ENCODE results near the gene PRSS36.
"Not testable (repeated sequence)": the region's sequence is repeated elsewhere in the genome, so short reads cannot be mapped to it uniquely, and the experiment has no call there.

The PRSS36 gene

DNA sequence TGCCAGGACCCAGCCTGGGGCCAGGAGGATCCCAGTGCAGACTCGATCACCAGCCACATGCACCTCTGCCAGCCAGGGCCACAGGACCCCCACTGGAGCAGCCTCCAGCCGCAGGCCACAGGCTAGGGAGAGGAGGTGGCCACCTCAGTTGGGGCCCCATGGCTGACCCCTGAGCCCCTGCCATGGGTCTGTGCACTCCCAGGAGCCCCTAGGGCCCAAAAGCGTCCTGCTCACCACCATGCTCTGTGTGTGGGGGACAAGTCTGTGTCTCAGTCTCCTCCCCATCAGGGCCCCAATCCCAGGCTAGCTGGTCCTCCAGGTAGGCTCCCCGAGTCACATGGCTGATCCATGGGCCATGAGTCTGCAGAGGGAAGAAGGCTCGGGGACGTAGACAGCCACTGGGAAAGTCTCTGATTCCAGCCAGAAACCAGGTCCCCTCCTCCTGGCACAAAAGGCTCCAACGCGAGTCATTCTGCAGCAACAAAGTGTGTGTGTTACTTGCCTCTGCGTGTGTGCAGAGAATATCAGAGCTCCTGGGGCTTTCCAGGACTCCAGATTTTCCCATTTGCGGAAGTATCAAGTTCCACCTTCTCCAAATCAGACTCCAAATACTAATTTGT lies 8.3 kb downstream of the PRSS36 start:
- DNase-seq = no peak

DNA sequence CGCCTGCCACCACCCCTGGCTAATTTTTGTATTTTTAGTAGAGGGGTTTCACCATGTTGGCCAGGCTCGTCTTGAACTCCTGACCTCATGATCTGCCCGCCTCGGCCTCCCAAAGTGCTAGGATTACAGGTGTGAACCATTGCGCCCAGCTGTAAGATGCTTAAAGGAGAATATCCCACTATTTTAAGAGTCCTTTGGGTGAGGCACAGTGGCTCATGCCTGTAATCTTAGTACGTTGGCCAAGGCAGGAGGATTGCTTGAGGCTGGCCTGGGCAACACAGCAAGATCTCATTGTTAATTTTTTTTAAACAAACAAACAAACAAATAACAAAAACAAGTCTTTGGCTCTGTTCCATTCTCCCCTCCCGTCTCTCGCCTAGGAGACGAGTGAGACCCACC lies 8.8 kb downstream of the PRSS36 start:
- DNase-seq = not testable (repeated sequence)

DNA sequence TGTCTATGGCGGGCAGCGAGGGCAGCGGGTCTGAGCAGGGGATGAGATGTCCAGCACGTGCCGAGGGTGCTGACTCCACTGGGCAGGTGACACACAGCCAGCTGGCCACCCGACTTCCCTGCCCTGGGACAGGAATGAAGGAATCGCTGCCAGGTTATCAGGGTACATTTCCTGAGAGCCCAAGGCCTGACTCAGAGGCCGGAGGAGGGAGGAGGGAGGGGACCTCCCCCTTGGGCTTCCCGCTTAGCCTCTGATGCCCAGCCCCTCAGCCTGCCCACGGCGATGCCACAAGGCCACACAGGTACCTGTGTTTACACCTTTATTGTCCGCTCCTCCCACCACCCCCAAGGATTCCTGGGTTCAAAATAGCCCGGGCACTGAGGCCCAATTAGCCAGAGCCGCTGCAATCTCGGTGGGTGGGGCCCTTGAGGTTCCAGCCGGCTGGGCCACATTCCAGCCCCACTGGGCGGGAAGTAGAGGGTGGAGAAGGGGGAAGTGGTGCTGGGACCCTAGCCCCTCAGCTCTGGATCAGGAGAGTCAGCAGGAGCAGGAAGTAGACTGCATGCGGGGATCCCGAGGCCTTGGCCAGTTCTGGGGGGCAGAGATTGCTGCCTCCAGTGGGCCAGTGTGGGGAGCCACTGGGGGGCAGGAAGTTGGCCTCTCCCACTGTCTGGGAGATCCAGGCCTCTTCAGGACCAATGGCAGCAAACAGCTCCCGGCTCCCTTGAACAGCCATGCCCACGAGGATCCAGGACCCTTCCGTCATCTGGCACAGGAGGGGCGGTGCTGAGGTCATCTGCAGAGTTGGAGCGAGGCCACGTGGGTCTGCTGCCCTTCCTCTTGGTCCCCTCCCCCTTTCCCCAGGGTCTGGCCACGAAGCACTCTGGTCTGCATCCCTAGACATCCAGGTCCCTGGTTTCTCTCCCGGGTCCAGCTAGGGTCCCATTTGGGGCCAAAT lies 11.0 kb downstream of the PRSS36 start:
- DNase-seq = no peak

DNA sequence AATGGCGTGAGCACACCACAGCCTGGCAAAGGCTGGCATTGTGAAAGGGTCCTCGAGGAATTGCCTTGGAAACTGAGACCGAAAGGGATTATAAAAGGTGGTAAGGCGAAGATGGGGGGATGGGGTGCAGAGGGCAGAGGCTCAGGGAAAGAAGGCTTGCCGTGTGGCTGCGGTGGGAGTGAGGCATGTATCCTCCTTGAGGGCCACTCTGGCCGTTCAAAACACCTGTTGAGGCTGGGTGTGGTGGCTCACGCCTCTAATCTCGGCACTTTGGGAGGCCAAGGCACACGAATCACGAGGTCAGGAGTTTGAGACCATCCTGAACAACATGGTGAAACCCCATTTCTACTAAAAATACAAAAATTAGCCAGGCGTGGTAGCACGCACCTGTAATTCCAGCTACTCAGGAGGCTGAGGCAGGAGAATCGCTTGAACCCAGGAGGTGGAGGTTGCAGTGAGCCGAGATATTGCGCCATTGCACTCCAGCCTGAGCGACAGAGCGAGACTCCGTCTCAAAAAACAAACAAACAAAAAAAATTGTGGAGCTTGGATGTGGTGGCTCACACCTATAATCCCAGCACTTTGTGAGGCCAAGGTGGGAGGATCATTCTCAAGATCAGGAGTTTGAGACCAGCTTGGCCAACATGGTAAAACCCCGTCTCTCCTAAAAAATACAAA lies 12.9 kb downstream of the PRSS36 start:
- not testable (repeated sequence) for DNase-seq

DNA sequence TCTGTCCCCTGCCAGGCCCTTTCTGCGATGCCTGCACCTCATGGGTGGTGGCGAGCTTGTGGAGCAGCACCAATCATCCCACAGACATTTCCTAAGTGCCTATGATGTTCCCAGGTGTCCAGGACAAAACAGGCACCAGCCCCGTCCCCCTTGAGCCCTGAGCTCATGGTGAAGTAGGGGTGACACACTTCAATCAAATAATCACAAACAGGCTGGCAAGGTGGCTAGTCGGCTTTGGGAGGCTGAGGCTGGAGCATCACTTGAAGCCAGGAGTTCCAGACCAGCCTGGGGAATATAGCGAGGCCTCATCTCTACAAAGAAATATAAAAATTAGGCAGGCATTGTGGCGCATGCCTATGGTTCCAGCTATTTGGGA lies 13.6 kb downstream of the PRSS36 start:
- DNase-seq = no peak

DNA sequence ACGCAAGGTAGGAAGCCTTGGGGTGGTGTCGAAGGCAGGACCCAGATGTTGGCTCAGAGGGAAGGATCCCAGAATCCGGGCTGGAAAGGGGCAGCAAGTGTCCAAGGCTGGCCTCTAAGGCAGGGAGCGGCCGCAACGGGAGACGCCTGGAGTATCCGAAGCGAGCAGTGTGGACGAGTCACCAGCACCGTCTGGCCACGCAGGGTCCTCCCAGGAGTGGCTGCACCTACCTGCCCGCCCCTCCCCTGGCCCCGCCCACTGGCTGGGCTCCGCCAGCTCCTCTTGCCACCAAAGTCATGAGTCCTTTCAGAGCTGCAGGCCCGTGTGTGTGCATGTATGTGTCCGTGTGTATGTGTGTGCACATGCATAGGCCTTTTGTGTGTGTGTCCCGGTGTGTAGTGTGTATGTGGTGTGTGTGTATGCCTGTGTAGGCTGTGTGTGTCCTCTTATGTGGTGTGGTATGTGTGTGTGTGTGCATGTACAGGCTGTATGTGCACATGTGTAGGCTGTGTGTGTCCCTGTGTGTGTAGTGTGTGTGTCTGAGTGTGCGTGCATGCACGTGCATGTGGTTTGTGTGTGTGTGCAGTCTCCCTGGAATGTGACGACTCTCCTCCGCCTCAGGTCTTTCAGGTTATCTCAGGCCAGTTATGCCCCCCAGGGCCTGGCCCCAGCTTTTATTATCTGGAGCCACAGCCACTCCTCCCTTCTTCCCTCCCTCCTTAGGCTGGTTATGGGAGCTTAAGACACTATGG lies 14.2 kb downstream of the PRSS36 start, which contains the start of gene PRSS8:
Gene PRSS8, minus strand, starts transcription at position 193 of the 752 bp plus-strand sequence. CDS start 229 bp downstream, outside the sequence.
- no peak for DNase-seq

DNA sequence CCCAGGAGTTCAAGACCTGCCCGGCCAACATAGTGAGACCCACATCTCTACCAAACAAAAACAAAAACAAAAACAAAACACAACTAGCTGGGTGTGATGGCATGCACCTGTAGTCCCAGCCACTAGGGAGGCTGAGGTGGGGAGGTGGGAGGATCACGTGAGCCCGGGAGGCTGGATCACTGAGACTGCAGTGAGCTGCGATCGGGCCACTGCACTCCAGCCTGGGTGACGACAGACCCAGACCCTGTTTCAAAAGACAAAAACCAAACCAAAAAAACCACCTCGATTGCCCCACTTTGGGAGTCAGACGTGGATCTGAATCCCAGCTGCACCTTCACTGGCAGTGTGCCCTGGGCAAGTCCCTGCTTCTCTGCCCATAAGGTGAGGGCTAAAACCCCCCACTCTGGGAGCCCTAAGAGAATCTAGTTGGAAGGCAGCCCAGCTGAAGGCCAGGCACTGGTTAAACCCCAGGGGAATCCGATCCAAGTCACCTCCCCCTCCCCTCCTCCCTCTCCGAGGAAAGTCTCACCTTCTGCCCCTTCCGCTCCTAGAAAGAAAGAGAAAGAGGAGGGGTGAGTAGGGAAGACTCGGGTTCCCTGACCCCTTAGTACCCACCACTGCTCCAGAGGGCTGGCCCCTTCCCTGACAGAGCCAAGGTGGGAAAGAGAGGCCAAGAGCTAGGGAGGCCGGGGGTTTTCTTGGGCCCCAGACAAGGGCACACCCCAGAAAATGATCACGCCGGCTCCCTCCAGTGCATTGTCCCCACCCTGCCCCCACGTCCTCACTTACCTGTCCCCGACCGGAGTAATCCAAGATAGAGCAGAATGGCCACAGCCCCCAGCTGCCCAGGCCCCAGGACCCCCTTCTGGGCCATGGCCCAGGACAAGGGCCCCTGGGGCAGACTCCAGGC lies 15.0 kb downstream of the PRSS36 start:
- no peak for DNase-seq

DNA sequence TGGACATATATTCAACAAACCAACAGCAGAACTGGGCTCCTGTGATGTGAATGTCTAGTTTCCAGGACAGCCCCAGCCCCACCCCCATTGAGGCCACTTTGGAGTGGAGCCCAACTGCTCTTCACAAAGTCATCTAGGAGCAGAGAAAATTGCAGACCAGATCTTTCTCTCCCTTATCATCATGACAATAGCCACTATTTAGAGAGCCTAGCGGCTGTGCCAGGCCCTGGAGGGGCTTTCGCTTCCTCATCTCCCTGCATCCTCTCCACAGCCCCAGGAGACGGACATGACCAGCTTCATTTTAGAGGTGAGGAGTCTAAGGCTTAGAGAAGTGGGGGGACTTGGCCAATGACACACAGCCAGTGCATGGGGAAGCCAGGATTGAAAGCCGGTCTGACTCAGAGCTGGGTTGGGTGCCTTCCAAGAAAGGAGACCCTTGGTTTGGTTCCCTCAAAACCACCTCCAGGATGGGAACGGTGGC lies 15.7 kb downstream of the PRSS36 start:
- no peak for DNase-seq

DNA sequence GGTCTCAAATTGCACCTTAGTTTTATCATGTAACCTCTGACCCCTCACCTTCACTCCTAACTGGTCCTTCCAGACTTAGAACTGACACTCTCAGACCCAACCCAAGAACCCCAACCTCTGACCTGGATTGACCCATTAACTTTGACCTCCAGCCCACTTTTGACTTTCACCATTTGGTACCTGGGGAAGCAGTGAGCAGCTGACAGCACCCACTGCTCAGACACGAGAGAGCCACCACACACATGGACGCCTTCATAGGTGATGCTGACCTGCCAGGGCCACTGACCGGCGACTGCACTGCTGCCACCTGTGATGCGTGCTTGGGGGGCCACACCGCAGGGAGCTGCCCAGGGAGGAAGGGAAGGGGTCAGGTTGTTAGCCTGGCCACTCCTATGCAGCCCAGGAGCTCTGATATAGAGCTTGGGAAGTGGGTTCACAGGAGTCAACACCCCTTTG lies 16.8 kb downstream of the PRSS36 start:
- no peak for DNase-seq

DNA sequence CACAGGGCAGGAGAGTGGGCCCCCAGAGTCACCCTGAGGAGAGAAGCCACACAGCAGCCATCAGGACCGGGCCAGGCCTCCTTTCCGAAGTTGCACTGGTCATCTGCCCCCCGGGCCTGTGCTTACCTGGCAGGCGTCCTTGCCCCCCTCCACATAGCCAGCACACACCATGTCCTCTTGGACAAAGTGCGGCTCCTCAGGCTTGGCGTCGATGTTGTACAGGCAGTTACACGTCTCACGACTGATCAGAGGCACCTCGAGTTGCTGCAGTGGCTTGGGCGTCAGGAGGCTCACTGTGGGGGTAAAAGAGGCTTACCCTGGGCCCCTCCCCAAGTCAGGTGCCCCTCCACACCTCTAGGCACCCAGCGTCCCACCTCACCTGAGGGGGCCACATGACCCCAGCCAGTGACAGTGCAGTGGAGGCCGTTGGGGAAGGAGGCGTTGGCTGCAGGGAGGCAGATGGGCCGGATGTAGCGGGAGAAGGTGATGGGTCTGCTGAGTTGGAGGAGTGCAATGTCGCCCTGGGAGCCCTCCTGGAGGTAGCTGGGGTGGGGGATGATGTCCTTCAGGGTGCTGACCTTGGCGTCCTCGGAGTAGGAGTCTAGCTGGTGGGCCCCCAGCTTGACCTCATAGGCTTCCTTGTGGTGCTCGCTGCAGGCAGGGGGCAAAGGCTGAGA lies 17.4 kb downstream of the PRSS36 start:
- no peak for DNase-seq

DNA sequence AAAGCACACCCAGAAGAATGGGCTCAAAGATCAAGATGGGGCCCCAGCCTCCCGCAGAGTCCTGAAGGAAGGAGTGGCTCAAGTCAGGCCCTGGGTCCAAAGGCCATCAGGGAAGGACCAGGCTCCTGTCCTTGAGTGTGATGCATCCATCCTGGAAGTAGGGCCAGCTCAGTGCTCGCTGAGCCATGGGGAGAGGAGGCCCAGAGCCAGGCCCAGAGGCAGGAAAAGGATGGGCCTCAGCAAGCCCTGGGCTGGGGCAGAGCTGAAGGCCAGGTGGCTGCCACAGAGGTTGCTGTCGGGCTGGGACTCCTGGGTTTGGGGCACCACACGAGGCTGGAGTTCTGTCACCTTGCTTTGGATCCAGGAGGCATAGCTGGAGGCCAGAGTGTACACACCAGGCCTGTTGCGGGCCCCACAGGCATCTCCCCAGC lies 18.0 kb downstream of the PRSS36 start:
- DNase-seq = no peak

DNA sequence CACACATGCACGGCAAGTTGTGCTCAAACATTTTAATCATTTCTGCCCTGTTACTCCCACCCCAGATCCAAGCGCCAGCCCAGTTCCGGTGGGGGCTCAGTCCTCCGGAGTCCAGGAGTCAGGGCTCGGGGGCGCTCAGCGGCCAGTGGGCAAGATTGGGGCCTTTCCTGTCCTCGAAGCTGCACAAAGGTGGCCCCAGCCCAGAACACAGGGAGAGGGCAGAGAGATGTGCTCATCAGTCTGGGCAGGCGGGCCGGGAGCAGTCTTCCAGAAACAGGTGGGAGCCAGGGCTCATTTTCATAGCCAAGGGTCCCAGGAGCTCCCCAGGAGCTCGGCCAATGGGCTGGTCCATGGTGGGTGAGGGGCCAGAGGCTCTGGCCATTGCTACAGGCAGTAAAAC lies 18.4 kb downstream of the PRSS36 start:
- DNase-seq = no peak

DNA sequence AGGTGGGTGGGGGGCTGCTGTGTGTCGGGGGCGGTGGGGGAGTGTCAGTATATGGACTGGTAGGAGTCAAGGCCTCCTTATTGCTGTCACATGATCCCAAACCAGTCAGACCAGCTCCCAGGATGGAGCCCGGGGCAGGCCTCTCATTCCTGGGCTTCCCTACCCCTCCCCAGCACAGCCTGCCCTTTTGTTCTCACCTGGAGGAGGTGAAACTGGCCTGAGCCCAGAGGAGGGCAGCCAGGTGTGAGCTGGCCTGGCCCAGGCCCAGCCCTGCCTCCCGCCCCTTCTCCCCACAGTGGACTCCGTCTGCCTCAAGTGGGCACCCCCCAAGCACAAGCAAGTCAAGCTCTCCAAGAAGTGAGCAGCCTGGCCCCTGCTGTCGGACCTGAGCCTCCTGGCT lies 19.0 kb downstream of the PRSS36 start:
- no peak for DNase-seq

DNA sequence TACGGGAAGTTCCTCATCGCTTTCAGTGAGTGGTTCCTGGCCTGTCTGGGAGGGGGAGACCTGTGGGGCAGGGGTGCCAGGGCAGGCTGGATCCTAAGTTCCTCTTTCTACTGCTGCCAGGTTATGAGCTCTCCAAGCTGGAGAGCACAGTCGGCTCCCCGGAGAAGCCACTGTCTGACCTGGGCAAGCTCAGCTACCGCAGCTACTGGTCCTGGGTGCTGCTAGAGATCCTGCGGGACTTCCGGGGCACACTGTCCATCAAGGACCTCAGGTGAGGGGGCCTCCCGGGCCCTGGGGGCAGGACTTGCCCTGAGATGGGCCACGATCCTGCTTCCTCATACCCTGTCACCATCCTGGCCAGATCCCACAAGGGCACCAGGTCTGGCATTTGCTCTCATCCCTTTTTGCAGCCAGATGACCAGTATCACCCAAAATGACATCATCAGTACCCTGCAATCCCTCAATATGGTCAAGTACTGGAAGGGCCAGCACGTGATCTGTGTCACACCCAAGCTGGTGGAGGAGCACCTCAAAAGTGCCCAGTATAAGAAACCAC lies 19.5 kb downstream of the PRSS36 start:
- DNase-seq = no peak

DNA sequence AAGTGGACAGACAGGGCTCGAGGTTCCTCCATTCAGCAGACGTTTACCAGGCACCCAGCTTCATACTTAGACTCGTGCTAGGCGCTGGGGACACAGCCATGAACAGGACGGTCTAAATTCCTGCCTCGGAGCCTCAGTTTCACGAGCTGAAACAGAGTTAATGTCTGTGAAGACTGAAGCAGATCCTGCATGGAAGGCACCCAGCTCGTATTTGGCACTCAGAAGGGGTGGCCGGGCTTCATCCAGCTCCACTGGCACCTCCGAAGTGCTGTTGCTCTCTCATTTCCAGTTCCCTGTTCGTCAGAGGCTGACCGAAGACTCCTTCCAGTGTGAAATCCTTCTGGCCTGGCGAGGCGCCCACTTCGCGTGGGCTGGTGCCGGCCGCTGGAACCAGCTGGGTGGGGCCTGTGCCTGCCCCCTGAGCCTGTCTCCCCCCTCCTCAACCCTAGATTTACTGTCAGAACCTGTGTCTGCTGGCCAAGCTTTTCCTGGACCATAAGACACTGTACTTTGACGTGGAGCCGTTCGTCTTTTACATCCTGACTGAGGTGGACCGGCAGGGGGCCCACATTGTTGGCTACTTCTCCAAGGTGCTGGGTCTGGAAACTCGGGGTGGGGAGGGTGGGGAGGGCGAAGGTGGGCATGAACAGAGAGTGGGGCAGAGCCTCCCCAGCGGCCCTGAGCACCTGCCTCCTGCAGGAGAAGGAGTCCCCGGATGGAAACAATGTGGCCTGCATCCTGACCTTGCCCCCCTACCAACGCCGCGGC lies 20.1 kb downstream of the PRSS36 start:
- DNase-seq = no peak

DNA sequence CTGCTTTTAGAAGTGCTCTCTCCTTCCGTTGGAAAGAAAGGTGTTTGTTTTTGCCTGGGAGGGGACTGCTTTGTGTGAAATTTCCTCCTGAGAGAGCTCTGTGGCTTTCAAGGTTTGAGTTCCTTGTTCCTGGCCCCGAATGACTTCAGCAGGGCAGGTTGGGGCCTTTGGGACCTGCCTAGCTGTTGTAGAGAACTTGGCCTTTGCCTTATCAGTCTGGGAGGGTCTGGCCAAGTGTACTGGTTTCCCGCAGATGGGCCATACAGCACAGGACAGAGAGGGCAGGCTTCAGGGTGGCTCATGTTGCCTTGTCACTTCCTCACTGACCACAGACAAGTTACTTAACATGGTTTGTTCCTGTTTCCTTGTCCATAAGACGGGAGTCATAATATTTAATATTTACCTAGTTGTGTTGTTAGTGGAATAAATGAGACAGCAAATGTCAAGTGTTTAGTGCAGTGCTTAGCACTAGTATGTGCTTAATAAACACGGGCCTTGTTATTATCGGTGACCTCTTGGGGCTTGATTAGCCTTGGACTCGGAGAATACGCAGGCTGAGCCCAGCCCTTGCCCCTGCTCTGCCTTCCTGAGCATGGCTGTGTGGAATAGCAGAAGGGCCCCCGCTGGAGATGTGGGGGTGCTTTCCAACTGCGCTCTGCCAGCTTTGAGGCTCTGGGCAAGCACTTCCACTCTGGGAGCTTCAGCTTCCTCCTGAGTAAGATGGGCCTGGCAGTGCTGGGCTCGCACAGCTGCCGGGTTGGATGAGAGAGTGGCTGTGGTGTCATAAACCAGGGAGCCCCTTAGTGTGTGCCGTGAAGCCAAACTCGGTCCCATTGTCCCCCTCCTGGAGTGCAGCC lies 20.9 kb downstream of the PRSS36 start:
- no peak for DNase-seq

DNA sequence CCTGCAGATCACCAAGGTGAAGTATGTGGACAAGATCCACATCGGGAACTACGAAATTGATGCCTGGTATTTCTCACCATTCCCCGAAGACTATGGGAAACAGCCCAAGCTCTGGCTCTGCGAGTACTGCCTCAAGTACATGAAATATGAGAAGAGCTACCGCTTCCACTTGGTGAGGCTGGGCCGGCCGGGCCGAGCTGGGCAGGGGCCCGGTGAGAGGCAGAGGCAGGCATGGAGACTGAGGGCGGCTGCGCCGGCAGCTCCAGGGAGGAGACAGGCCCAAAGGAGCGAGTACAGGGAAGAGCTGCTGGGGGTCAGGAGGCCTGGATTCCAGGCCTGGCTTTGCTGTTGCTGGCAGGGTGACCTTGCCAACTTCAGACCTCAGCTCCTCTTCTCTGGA lies 22.7 kb downstream of the PRSS36 start:
- no peak for DNase-seq

DNA sequence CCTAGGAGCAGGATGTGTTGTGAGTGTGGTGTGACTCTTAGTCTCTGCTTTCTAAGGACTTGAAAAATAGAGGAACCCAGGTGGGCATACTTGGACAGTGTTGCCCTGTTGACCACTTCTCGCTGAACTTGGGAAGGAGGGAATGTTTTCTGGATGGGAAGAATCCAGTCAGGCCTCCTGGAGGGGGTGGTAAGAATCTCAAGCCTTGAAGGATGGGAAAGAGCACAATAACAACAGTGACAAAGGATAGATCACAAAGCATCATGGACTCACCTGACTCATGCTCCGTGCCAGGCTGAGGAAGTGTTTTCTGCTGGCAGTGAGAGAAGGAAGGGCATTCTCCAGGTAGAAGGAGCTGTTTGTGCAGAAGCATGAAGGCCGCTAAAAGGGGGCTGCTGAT lies 24.0 kb downstream of the PRSS36 start:
- DNase-seq = no peak

DNA sequence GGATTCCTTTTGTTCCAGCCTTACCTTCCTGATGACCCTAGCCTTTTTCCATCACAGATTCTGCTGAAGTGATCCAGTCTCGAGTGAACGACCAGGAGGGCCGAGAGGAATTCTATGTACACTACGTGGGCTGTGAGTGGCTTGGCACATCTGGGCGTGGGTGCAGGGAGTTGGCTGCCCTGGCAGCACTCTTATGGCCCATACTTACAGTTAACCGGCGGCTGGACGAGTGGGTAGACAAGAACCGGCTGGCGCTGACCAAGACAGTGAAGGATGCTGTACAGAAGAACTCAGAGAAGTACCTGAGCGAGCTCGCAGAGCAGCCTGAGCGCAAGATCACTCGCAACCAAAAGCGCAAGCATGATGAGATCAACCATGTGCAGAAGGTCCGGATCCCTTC lies 29.7 kb downstream of the PRSS36 start:
- DNase-seq = no peak

Data from central memory CD4-positive, alpha-beta T cell (primary cell).